ENCODE results near the gene GPR162.

GRCh38 chr12:6847676-6848075 is 26.1 kb downstream of the GPR162 start:
- TF ChIP-seq CTCF (IDR thresholded peaks at IDR 0.05; ENCODE audit: low read depth, low read length, missing input control) (no peak), GABPA (IDR thresholded peaks at IDR 0.05 in 1 of 2, conservative IDR thresholded peaks at IDR 0.05 in 1 of 2) (no peak), YY1 (IDR thresholded peaks at IDR 0.05) (no peak), JUND (IDR thresholded peaks at IDR 0.05) (no peak), RAD21 (IDR thresholded peaks at IDR 0.05) (no peak), REST (IDR thresholded peaks at IDR 0.05) (no peak), TAF1 (conservative IDR thresholded peaks at IDR 0.05) (no peak)
